HCT116 (cell line): ENCODE data around the gene CFAP47. TPM values are rescaled to one million over a fixed set of nuclear protein-coding genes. Genes with fewer than 3 reads are reported as not detected.

Source experiments
- ATAC-seq: fragments of 200-7000 bp; cut with Tn5 transposase; 2 replicates; pipeline ENCODE4 v1.9.1; 2020; ENCODE audit warnings: mild to moderate bottlenecking, moderate library complexity
- BruUV-seq: library from RNA; stranded (reverse); fragments of 400-500 nt; replicated peaks from 2 replicates; lab custom pipeline; 2021; lab: Mats Ljungman, UMichigan
- CTCF ChIA-PET: fragments of 300-600 bp; sonication (Branson Sonifier 250); formaldehyde crosslinking; loops from one replicate; lab custom pipeline; 2021; ENCODE audit warnings: antibody characterized with exemption; lab: Charles Lee
- POLR2A ChIA-PET: fragments of 300-600, 350-600 bp; sonication (Branson Sonifier 250); formaldehyde crosslinking; loops from one replicate; lab custom pipeline; 2021; ENCODE audit warnings: antibody characterized with exemption; lab: Charles Lee
- RAD21 ChIA-PET, 2 experiments: fragments of 300-600 bp; sonication (Branson Sonifier 250); formaldehyde crosslinking; loops; one replicate each; lab custom pipeline; 2023; ENCODE audit warnings: low total read pairs in 2 of 2; ENCODE audit not compliant: uncharacterized antibody in 2 of 2, unreplicated experiment in 2 of 2, low non-redundant PET in 1 of 2; lab: Charles Lee
- DNase-seq: peaks from one replicate; pipeline ENCODE4 v3.0.0-alpha.2; 2010; ENCODE audit warnings: low read depth, low spot score
- H2AFZ ChIP-seq: fragments of 200-600 bp; shearing (Covaris generic), sonication (generic); 2 replicates; pipeline ENCODE4 v1.6.1; 2017; ENCODE audit warnings: low read depth, mixed run types, mixed read lengths, antibody characterized with exemption, low read length; ENCODE audit not compliant: poor library complexity, severe bottlenecking
- H3K27ac ChIP-seq: 2 replicates; pipeline ENCODE4 v1.5.1; 2012; ENCODE audit warnings: low read depth, low read length
- H3K27me3 ChIP-seq: fragments of 200-600 bp; sonication (generic); 2 replicates; pipeline ENCODE4 v1.6.1; 2016; ENCODE audit warnings: mixed run types, low read length, mixed read lengths; ENCODE audit not compliant: insufficient read depth
- H3K36me3 ChIP-seq, 2 experiments: fragments of 200-500 bp in 1 of 2; fragments of 200-600 bp in 1 of 2; sonication (Bioruptor generic) in 1 of 2; sonication (generic) in 1 of 2; 2 replicates each; pipeline versions ENCODE4 v1.5.1 to v1.6.1; 2014 to 2016; ENCODE audit warnings: low read length in 2 of 2, inconsistent platforms in 1 of 2, mixed read lengths in 1 of 2, mixed run types in 1 of 2; ENCODE audit not compliant: insufficient read depth in 2 of 2, control insufficient read depth in 1 of 2
- H3K4me1 ChIP-seq, 2 experiments: fragments of 200-600 bp in 1 of 2; sonication (generic) in 1 of 2; 2 replicates each; pipeline versions ENCODE4 v1.5.1 to v1.6.1; 2012 to 2017; ENCODE audit warnings: low read length in 2 of 2, inconsistent platforms in 1 of 2, mild to moderate bottlenecking in 1 of 2, mixed read lengths in 1 of 2, mixed run types in 1 of 2, moderate library complexity in 1 of 2; ENCODE audit not compliant: insufficient read depth in 2 of 2, control insufficient read depth in 1 of 2
- H3K4me2 ChIP-seq: fragments of 200-600 bp; sonication (generic); 2 replicates; pipeline ENCODE4 v1.6.1; 2017; ENCODE audit warnings: mixed run types, low read length, mixed read lengths
- H3K4me3 ChIP-seq, 2 experiments: fragments of 200-600 bp in 1 of 2; sonication (generic) in 1 of 2; replicated peaks in 1 of 2; 2 replicates each; pipeline ENCODE4 v1.5.1; 2011 to 2016; ENCODE audit warnings: low read length in 2 of 2, control low read depth in 1 of 2, low read depth in 1 of 2, mild to moderate bottlenecking in 1 of 2, mixed read lengths in 1 of 2, mixed run types in 1 of 2
- H3K79me2 ChIP-seq: fragments of 200-600 bp; sonication (generic); 2 replicates; pipeline ENCODE4 v1.6.1; 2017; ENCODE audit warnings: mild to moderate bottlenecking, mixed run types, low read length, moderate library complexity, mixed read lengths; ENCODE audit not compliant: insufficient read depth
- H3K9ac ChIP-seq: fragments of 200-600 bp; sonication (generic); 2 replicates; pipeline ENCODE4 v1.6.1; 2016; ENCODE audit warnings: low read length, mixed read lengths
- H3K9me2 ChIP-seq: fragments of 200-600 bp; sonication (generic), shearing (Covaris generic); 2 replicates; pipeline ENCODE4 v1.6.1; 2017; ENCODE audit warnings: mixed run types, mild to moderate bottlenecking, moderate library complexity; ENCODE audit not compliant: insufficient read depth
- H3K9me3 ChIP-seq, 2 experiments: fragments of 200-500 bp in 1 of 2; fragments of 200-600 bp in 1 of 2; sonication (Bioruptor generic) in 1 of 2; sonication (generic) in 1 of 2; 2 replicates each; pipeline ENCODE4 v1.6.1; 2014 to 2017; ENCODE audit warnings: low read length in 2 of 2, mixed read lengths in 2 of 2, inconsistent platforms in 1 of 2, low read depth in 1 of 2, mild to moderate bottlenecking in 1 of 2, mixed run types in 1 of 2, moderate library complexity in 1 of 2; ENCODE audit not compliant: control insufficient read depth in 1 of 2, insufficient read depth in 1 of 2
- H4K20me1 ChIP-seq: fragments of 200-600 bp; sonication (generic), shearing (Covaris generic); 2 replicates; pipeline ENCODE4 v1.6.1; 2017; ENCODE audit warnings: mixed run types, mild to moderate bottlenecking, moderate library complexity; ENCODE audit not compliant: insufficient read depth
- CEBPB ChIP-seq: IDR thresholded peaks from 2 replicates; pipeline ENCODE4 v1.6.1; 2012; ENCODE audit warnings: low read depth
- CTCF ChIP-seq, 3 experiments: fragments of 200-600 bp in 1 of 3; sonication (generic) in 1 of 3; IDR thresholded peaks in 2 of 3; conservative IDR thresholded peaks in 1 of 3; 2 replicates each; pipeline ENCODE4 v1.5.1; 2012 to 2017; ENCODE audit warnings: low read depth in 2 of 3, low read length in 2 of 3, antibody characterized with exemption in 1 of 3, borderline replicate concordance in 1 of 3, control low read depth in 1 of 3, mild to moderate bottlenecking in 1 of 3, mixed read lengths in 1 of 3, mixed run types in 1 of 3, moderate library complexity in 1 of 3; ENCODE audit not compliant: insufficient read depth in 1 of 3
- EGR1 ChIP-seq: IDR thresholded peaks from 2 replicates; pipeline ENCODE4 v1.6.1; 2012; ENCODE audit warnings: low read depth
- ELF1 ChIP-seq: IDR thresholded peaks from 2 replicates; pipeline ENCODE4 v1.6.1; 2012; ENCODE audit warnings: low read depth, borderline replicate concordance
- EZH2 ChIP-seq: fragments of 200-600 bp; sonication (generic); IDR thresholded peaks from 2 replicates; pipeline ENCODE4 v1.6.1; 2017; ENCODE audit warnings: antibody characterized with exemption, mixed run types
- EZH2phosphoT487 ChIP-seq: fragments of 200-600 bp; IDR thresholded peaks from 2 replicates; pipeline ENCODE4 v1.6.1; 2018; ENCODE audit warnings: antibody characterized with exemption, borderline replicate concordance
- JUND ChIP-seq: IDR thresholded peaks from 2 replicates; pipeline ENCODE4 v1.6.1; 2012
- MAX ChIP-seq: IDR thresholded peaks from 2 replicates; pipeline ENCODE4 v1.6.1; 2012
- POLR2A ChIP-seq: IDR thresholded peaks from 2 replicates; pipeline ENCODE4 v1.7.0; 2011; ENCODE audit warnings: borderline replicate concordance; ENCODE audit not compliant: insufficient read depth, insufficient read length; ENCODE audit errors: extremely low read depth
- POLR2AphosphoS5 ChIP-seq: IDR thresholded peaks from 2 replicates; pipeline ENCODE4 v1.6.1; 2011; ENCODE audit warnings: mild to moderate bottlenecking, low read depth, low read length, moderate library complexity
- RAD21 ChIP-seq: IDR thresholded peaks from 2 replicates; pipeline ENCODE4 v1.6.1; 2012; ENCODE audit warnings: low read depth, mild to moderate bottlenecking
- SIN3A ChIP-seq: IDR thresholded peaks from 2 replicates; pipeline ENCODE4 v1.6.1; 2012; ENCODE audit warnings: low read depth
- SP1 ChIP-seq: IDR thresholded peaks from 2 replicates; pipeline ENCODE4 v1.6.1; 2012; ENCODE audit warnings: low read depth
- SRF ChIP-seq: IDR thresholded peaks from 2 replicates; pipeline ENCODE4 v1.6.1; 2012; ENCODE audit warnings: low read depth
- TCF7L2 ChIP-seq: IDR thresholded peaks from 2 replicates; pipeline ENCODE4 v1.7.0; 2011; ENCODE audit warnings: borderline replicate concordance, inconsistent platforms; ENCODE audit not compliant: insufficient read depth, insufficient read length; ENCODE audit errors: extremely low read depth
- YY1 ChIP-seq: IDR thresholded peaks from 2 replicates; pipeline ENCODE4 v1.6.1; 2011; ENCODE audit warnings: low read length, low read depth, moderate library complexity, mild to moderate bottlenecking; ENCODE audit not compliant: insufficient replicate concordance; ENCODE audit errors: extremely low read depth
- ZBTB33 ChIP-seq: IDR thresholded peaks from 2 replicates; pipeline ENCODE4 v1.6.1; 2011; ENCODE audit warnings: mild to moderate bottlenecking, low read length, moderate library complexity; ENCODE audit not compliant: insufficient replicate concordance; ENCODE audit errors: extremely low read depth
- ZFX ChIP-seq: fragments of 450-650 bp; IDR thresholded peaks from 2 replicates; pipeline ENCODE4 v1.6.1; 2017
- ZNF274 ChIP-seq: fragments of 200-500 bp; sonication (Bioruptor generic); IDR thresholded peaks from 2 replicates; pipeline ENCODE4 v1.6.1; 2014; ENCODE audit warnings: mild to moderate bottlenecking, low read depth, low read length, inconsistent platforms
- intact Hi-C: fragments of 100-400 bp; cut with micrococcal nuclease; formaldehyde crosslinking; loops from 2 replicates; pipeline ENCODE4 v1.10.0; 2022
- total RNA-seq: library from RNA; stranded (reverse); gene quantifications from one replicate; pipeline ENCODE4 v1.2.1, GENCODE V29; 2021; ENCODE audit not compliant: unreplicated experiment

The CFAP47 gene
- total RNA-seq, 1 experiment from 2014 or later = not detected

DNA sequence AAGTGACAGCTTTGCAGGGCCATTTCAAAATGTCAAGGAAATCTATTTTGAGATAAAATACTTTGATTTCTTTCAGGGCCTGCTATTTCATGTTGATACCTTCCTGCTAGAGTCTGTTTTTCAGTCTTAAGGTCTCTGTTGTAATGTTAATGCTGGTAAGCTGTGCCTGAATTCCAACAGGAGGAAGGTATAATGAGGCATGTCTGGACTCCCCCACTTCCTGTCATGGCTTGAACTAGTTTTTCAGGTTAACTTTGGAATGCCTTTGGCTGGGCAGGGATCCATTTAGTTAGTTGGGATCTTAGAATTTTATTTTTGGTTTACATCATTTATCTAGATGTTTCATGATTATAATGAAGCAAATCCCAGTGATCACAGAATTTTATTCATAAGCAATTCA lies 279.0 kb downstream of the CFAP47 start (continued):
- no peak for TF ChIP-seq ZBTB33
- no peak for TF ChIP-seq EZH2phosphoT487
- TF ChIP-seq SP1 = no peak
- TF ChIP-seq ZNF274 = no peak
- no peak for TF ChIP-seq POLR2A
- TF ChIP-seq RAD21 = no peak
- TF ChIP-seq YY1 = no peak

DNA sequence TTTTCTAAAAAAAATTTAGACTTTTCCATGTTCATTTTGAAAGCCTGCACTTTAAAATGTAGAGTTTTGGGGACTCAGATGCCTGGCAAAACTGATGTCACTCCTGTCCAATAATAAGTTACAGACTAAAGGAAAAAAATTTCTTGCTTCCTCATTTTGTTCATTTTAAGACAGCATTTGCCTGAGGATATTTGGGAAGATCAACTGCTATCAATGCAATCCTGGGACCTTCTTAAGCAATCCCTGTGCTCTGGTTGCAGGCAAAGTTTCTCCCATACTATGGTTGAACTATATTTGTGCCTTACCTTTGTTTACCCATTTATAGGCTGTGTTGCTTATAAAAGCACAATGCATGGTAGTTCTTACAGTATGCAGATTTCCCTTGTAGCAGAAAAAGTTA lies 280.4 kb downstream of the CFAP47 start:
- Histone ChIP-seq H3K27ac (no peak overlapping the region), H3K4me1 (no peaks in the 10 kb centered on the region), H4K20me1 (no peaks in the 10 kb centered on the region), H3K4me2 (no peak overlapping the region), H3K27me3 (no peaks in the 10 kb centered on the region), H3K9me2 (no peaks in the 10 kb centered on the region), H2AFZ (no peak overlapping the region), H3K9ac (no peak overlapping the region), H3K79me2 (no peaks in the 10 kb centered on the region), H3K4me3 (no peak overlapping the region), H3K36me3 (no peaks in the 10 kb centered on the region), H3K9me3 (no peaks in the 10 kb centered on the region)
- intact Hi-C loops = no loop called here
- CTCF ChIA-PET = no interaction called here
- RAD21 ChIA-PET = no interaction called here
- POLR2A ChIA-PET = no interaction called here
- DNase-seq = no peak
- BruUV-seq = no TSS peak
- no peak for TF ChIP-seq TCF7L2
- TF ChIP-seq CEBPB = no peak
- TF ChIP-seq EZH2 = no peak
- no peak for TF ChIP-seq ZFX
- no peak for TF ChIP-seq SIN3A
- no peak for TF ChIP-seq JUND
- TF ChIP-seq CTCF (IDR thresholded peaks at IDR 0.05 in 2 of 3, conservative IDR thresholded peaks at IDR 0.05 in 1 of 3; ENCODE audit: borderline replicate concordance in 1 of 3, insufficient read depth in 1 of 3, low read depth in 2 of 3, low read length in 2 of 3) = no peak
- no peak for TF ChIP-seq MAX
- no peak for TF ChIP-seq POLR2AphosphoS5
- TF ChIP-seq ELF1 = no peak
- no peak for TF ChIP-seq ZBTB33
- no peak for TF ChIP-seq ZNF274
- TF ChIP-seq SRF = no peak
- TF ChIP-seq EGR1 = no peak
- ATAC-seq = no peak
